Measurements from ENCODE around the gene OGDH.

DNA sequence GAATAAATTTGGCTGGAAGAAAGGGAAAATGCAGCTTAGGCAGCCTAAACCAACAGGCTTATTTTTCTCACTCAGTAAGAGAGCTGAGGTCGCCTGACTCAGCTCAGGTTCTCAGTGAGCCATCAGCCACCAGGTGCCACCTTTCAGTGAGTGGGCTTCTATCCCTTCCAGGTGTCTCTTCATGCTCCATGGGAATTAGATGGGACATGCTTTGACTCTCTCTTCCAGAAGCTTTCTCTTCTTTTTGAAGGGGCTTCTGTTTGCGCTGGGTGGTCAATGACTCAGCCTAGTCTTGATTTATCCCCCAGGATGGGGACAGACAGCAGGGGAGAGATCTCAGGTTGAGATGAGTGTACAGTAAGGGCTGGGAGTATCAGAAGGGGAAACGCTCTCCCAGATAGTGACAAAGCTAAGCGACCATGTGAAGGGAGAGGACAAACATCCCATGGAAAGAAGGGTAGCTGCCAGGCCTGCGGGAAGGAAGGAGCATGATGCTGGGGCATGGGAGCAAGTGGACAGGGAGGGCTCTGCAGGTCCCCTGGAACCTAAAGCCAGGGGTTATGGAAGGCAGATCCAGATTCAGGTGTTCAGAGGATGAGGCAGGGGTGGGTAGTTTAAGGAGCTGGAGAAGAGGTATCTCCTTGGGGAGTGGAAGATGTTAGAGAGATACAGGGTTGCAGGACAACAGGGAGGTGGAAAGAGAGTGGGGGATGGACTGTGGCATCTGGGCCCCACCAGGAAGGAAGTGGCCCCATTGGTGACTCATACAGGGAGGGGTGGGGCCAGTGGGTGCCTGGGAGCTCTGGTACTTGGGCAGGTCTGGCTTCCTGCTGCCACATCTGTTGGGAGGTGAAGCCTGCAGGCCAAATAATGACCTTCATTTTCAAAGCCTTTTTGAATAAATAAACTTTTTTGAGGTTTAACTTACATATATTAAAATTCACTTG, 32.5 kb downstream of the OGDH start:
- TF ChIP-seq POLR2A (IDR thresholded peaks at IDR 0.05): no peak
- TF ChIP-seq, protein P1, sequence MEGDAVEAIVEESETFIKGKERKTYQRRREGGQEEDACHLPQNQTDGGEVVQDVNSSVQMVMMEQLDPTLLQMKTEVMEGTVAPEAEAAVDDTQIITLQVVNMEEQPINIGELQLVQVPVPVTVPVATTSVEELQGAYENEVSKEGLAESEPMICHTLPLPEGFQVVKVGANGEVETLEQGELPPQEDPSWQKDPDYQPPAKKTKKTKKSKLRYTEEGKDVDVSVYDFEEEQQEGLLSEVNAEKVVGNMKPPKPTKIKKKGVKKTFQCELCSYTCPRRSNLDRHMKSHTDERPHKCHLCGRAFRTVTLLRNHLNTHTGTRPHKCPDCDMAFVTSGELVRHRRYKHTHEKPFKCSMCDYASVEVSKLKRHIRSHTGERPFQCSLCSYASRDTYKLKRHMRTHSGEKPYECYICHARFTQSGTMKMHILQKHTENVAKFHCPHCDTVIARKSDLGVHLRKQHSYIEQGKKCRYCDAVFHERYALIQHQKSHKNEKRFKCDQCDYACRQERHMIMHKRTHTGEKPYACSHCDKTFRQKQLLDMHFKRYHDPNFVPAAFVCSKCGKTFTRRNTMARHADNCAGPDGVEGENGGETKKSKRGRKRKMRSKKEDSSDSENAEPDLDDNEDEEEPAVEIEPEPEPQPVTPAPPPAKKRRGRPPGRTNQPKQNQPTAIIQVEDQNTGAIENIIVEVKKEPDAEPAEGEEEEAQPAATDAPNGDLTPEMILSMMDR (IDR thresholded peaks at IDR 0.05): no peak
